Activated CD8-positive, alpha-beta T cell treated with anti-CD3 and anti-CD28 coated beads, Interleukin-2, amount 10 ng/mL, durations not matched to agents 7 days and 5 days (primary cell): ENCODE data around the gene MFF. TPM values are rescaled to one million over a fixed set of nuclear protein-coding genes. Genes with fewer than 3 reads are reported as not detected.

Experiments
- ATAC-seq: fragments of 150-1000 bp; cut with Tn5 transposase; one replicate; pipeline ENCODE4 v1.10.0; 2021; ENCODE audit warnings: moderate library complexity
- CTCF ChIA-PET: fragments of 350-600 bp; sonication (Branson Sonifier 250); formaldehyde crosslinking; loops from one replicate; lab custom pipeline; 2021; ENCODE audit warnings: antibody characterized with exemption; lab: Charles Lee
- POLR2A ChIA-PET: fragments of 350-600 bp; sonication (Branson Sonifier 250); formaldehyde crosslinking; loops from one replicate; lab custom pipeline; 2021; ENCODE audit warnings: antibody characterized with exemption; lab: Charles Lee
- DNase-seq: peaks from one replicate; pipeline ENCODE4 v3.0.0-alpha.2; 2020
- H3K27ac Mint-ChIP-seq: one replicate; pipeline ENCODE4 v1.8.0; 2021; ENCODE audit warnings: mild to moderate bottlenecking, mixed read lengths
- H3K27me3 Mint-ChIP-seq: one replicate; pipeline ENCODE4 v1.8.0; 2021; ENCODE audit warnings: low read depth, mixed read lengths
- H3K36me3 Mint-ChIP-seq: one replicate; pipeline ENCODE4 v1.8.0; 2021; ENCODE audit warnings: low read depth, mixed read lengths
- H3K4me1 Mint-ChIP-seq: one replicate; pipeline ENCODE4 v1.8.0; 2021; ENCODE audit warnings: low read depth, mixed read lengths
- H3K4me3 Mint-ChIP-seq: one replicate; pipeline ENCODE4 v1.8.0; 2021; ENCODE audit warnings: mild to moderate bottlenecking, mixed read lengths
- H3K9me3 Mint-ChIP-seq: one replicate; pipeline ENCODE4 v1.8.0; 2022; ENCODE audit warnings: mixed read lengths; ENCODE audit not compliant: insufficient read depth
- total RNA-seq, 2 experiments: library from RNA; stranded (reverse); gene quantifications; one replicate each; pipeline ENCODE4 v1.2.3, GENCODE V29; 2021

Gene MFF
- total RNA-seq, 2 experiments from 2014 or later: 64.5 to 68.3 TPM

GRCh38 chr2:227311861-227312506 lies 13.1 kb upstream of the MFF start:
- ChIA-PET CTCF (no interaction called here), POLR2A (no interaction called here)
- ATAC-seq (no peak), DNase-seq (no peak)
- no peaks in the 10 kb centered on the region for H3K9me3 Mint-ChIP-seq
- no peaks in the 10 kb centered on the region for H3K36me3 Mint-ChIP-seq
- peaks cover 2% of the 10 kb centered on the region for H3K27me3 Mint-ChIP-seq
- no peak overlapping the region for H3K27ac Mint-ChIP-seq
- H3K4me3 Mint-ChIP-seq: no peak overlapping the region
- H3K4me1 Mint-ChIP-seq: no peaks in the 10 kb centered on the region

- ATAC-seq: no peak
- no peaks in the 10 kb centered on the region for H3K36me3 Mint-ChIP-seq
- H3K4me1 Mint-ChIP-seq: no peaks in the 10 kb centered on the region
- no peak overlapping the region for H3K27ac Mint-ChIP-seq
- no peaks in the 10 kb centered on the region for H3K9me3 Mint-ChIP-seq
- H3K4me3 Mint-ChIP-seq: no peak overlapping the region
- POLR2A ChIA-PET: no interaction called here
- CTCF ChIA-PET: no interaction called here
- DNase-seq: no peak
- peaks cover 6% of the 10 kb centered on the region for H3K27me3 Mint-ChIP-seq
These were observed 12.5 kb upstream of the MFF start for GRCh38 chr2:227312579-227312978.

- POLR2A ChIA-PET: no interaction called here
- ATAC-seq (no peak), DNase-seq (no peak)
- H3K4me1 Mint-ChIP-seq: no peaks in the 10 kb centered on the region
- CTCF ChIA-PET: no interaction called here
- H3K27ac Mint-ChIP-seq: no peak overlapping the region
- no peaks in the 10 kb centered on the region for H3K36me3 Mint-ChIP-seq
- peaks cover 11% of the 10 kb centered on the region for H3K27me3 Mint-ChIP-seq
- H3K9me3 Mint-ChIP-seq: no peaks in the 10 kb centered on the region
- H3K4me3 Mint-ChIP-seq: no peak overlapping the region
These were observed 11.7 kb upstream of the MFF start for GRCh38 chr2:227313310-227313709.

DNA sequence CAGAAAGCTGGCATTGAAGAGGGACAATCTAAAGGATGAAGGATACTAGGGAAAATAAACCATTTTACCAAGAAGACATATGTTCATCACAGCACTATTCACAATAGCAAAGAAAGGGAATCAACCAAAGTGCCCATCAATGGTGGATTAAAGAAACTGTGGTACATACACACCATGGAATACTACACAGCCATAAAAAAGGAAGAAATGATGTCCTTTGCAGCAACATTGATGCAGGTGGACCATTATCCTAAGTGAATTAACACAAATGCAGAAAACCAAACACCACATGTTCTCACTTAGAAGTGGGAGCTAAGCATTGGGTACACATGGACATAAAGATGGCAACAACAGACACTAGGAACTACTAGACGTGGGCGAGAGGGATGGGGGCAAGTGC lies 7.2 kb upstream of the MFF start:
- CTCF ChIA-PET: no interaction called here
- POLR2A ChIA-PET: no interaction called here
- H3K36me3 Mint-ChIP-seq: peaks cover 5% of the 10 kb centered on the region
- ATAC-seq (no peak), DNase-seq (no peak)
- peaks cover 18% of the 10 kb centered on the region for H3K9me3 Mint-ChIP-seq
- no peak overlapping the region for H3K4me3 Mint-ChIP-seq
- H3K27ac Mint-ChIP-seq: no peak overlapping the region
- H3K4me1 Mint-ChIP-seq: peaks cover 3% of the 10 kb centered on the region
- peaks cover 13% of the 10 kb centered on the region for H3K27me3 Mint-ChIP-seq

DNA sequence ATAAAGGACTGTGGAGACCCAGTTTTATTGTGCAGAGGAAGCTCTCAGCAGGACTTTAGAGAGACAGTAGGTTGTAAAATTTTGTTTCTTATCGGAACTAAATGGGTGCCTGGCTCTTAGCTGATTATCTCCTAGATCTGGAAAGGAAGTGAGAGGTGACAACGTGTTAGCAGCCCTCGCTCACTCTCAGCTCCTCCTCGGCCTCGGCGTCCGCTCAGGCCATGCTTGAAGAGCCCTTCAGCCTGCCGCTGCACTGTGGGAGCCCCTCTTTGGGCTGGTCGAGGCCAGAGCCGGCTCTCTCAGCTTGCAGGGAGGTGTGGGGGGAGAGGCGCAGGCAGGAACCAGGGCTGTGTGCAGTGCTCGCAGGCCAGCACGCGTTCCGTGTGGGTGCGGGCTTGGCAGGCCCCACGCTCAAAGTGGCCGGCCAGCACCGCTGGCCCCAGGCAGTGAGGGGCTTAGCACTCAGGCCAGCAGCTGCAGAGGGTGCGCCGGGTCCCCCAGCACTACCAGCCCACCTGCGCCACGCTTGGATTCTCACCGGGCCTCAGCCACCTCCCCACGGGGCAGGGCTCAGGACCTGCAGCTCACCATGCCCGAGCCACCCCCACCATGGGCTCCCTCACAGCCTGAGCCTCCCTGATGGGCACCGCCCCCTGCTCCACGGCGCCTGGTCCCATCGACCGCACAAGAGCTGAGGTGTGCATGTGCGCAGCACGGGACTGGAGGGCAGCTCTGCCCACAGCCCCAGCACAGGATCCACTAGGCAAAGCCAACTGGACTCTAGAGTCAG lies 4.6 kb upstream of the MFF start:
- Mint-ChIP-seq H3K36me3 (peaks cover 13% of the 10 kb centered on the region), H3K27ac (no peak overlapping the region), H3K9me3 (peaks cover 22% of the 10 kb centered on the region), H3K4me1 (peaks cover 22% of the 10 kb centered on the region), H3K27me3 (peaks cover 15% of the 10 kb centered on the region), H3K4me3 (no peak overlapping the region)
- POLR2A ChIA-PET: no interaction called here
- CTCF ChIA-PET: no interaction called here
- ATAC-seq (no peak), DNase-seq (no peak)

GRCh38 chr2:227322530-227323205 lies 2.4 kb upstream of the MFF start:
- peaks cover 35% of the 10 kb centered on the region for H3K4me1 Mint-ChIP-seq
- no peak overlapping the region for H3K27ac Mint-ChIP-seq
- ChIA-PET POLR2A (no interaction called here), CTCF (interaction anchor here (1.7 kb wide), 1 partner anchor 84 kb away, joined by 5 read pairs; no protein-coding TSS in a partner anchor)
- peaks cover 22% of the 10 kb centered on the region for H3K9me3 Mint-ChIP-seq
- DNase-seq (no peak), ATAC-seq (no peak)
- H3K4me3 Mint-ChIP-seq: no peak overlapping the region
- H3K27me3 Mint-ChIP-seq: peaks cover 8% of the 10 kb centered on the region
- peaks cover 13% of the 10 kb centered on the region for H3K36me3 Mint-ChIP-seq

DNA sequence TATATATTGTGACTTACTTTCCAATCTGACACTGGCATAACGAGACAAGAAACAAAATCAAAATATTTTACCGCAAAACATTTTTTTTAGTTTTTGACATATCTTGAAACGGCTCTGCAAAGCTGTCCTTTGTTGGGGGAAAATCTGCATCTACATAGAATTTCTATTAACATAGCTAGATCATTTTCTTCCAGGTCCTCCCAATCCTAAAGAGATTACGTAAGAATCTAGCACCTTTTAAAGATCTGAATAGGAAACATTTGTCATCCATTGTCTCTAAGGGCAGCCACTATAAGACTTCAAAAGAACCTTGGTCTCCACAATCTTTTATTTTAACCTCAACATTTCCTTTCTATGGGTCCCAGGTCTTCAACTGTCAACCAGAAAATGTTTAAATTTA lies 1.2 kb upstream of the MFF start:
- ChIA-PET CTCF (interaction anchor here (1.3 to 1.7 kb wide), 2 partner anchors 82 to 85 kb away, joined by 3 to 5 read pairs; no protein-coding TSS in a partner anchor), POLR2A (no interaction called here)
- H3K4me1 Mint-ChIP-seq: peaks cover 39% of the 10 kb centered on the region

DNA sequence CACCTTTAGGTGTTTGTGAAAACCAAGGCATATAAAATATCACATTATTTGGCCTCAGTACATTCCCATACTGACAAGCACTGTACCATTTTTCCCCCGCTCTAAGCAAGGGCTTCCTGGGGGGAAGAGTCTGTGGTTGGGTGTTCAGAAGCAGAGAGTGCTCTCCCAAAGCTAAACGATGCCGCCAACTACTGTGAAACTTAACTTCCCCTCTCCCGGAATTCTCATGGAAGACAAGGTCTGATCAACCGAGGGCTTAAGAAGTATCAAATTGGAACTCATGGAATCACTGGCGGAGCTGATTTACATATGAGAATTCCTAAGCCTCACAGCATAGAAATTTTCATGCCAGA lies 433 bp upstream of the MFF start:
- POLR2A ChIA-PET: interaction anchor here (0.9 kb wide), 1 partner anchor 11 kb away, joined by 3 read pairs; no protein-coding TSS in a partner anchor
- Mint-ChIP-seq H3K36me3 (peaks cover 18% of the 10 kb centered on the region), H3K27me3 (peaks cover 4% of the 10 kb centered on the region), H3K4me1 (peaks cover 39% of the 10 kb centered on the region), H3K4me3 (peak overlapping the region; percentile 92), H3K27ac (peak overlapping the region; percentile 75), H3K9me3 (peaks cover 22% of the 10 kb centered on the region)
- ATAC-seq (peak; percentile 13), DNase-seq (no peak)
- CTCF ChIA-PET: interaction anchor here (1.3 kb wide), 1 partner anchor 81 kb away, joined by 3 read pairs; no protein-coding TSS in a partner anchor

More for the DNA sequence above, 1.2 kb upstream of the MFF start:
- DNase-seq (no peak), ATAC-seq (no peak)
- H3K36me3 Mint-ChIP-seq: peaks cover 13% of the 10 kb centered on the region
- H3K4me3 Mint-ChIP-seq: peak overlapping the region; percentile 92
- H3K27ac Mint-ChIP-seq: no peak overlapping the region
- peaks cover 4% of the 10 kb centered on the region for H3K27me3 Mint-ChIP-seq
- peaks cover 22% of the 10 kb centered on the region for H3K9me3 Mint-ChIP-seq

- Mint-ChIP-seq H3K4me1 (peaks cover 42% of the 10 kb centered on the region), H3K36me3 (peaks cover 22% of the 10 kb centered on the region), H3K27ac (peak overlapping the region; percentile 95), H3K4me3 (peak overlapping the region; percentile 92), H3K27me3 (peaks cover 4% of the 10 kb centered on the region), H3K9me3 (peaks cover 18% of the 10 kb centered on the region)
- no peak for DNase-seq
- ATAC-seq: no peak
- POLR2A ChIA-PET: no interaction called here
- CTCF ChIA-PET: interaction anchor here (0.8 kb wide), 1 partner anchor 102 kb away, joined by 3 read pairs; no protein-coding TSS in a partner anchor
These were observed 766 bp downstream of the MFF start for GRCh38 chr2:227325839-227326195.

GRCh38 chr2:227326783-227327182 lies 1.7 kb downstream of the MFF start:
- DNase-seq: no peak
- peak overlapping the region; percentile 10 for H3K4me3 Mint-ChIP-seq
- peaks cover 42% of the 10 kb centered on the region for H3K4me1 Mint-ChIP-seq
- H3K36me3 Mint-ChIP-seq: peaks cover 28% of the 10 kb centered on the region
- ChIA-PET POLR2A (no interaction called here), CTCF (no interaction called here)
- no peak for ATAC-seq
- no peak overlapping the region for H3K27ac Mint-ChIP-seq
- H3K9me3 Mint-ChIP-seq: peaks cover 13% of the 10 kb centered on the region
- peaks cover 4% of the 10 kb centered on the region for H3K27me3 Mint-ChIP-seq

- Mint-ChIP-seq H3K4me3 (no peak overlapping the region), H3K27me3 (no peaks in the 10 kb centered on the region), H3K4me1 (peaks cover 2% of the 10 kb centered on the region), H3K9me3 (no peaks in the 10 kb centered on the region), H3K36me3 (peaks cover 62% of the 10 kb centered on the region), H3K27ac (no peak overlapping the region)
- POLR2A ChIA-PET: interaction anchor here (0.8 kb wide), 1 partner anchor 11 kb away, joined by 3 read pairs; the partner anchor contains the start of gene MFF
- no peak for ATAC-seq
- CTCF ChIA-PET: interaction anchor here (1.2 to 3.5 kb wide), 2 partner anchors 12 to 97 kb away, joined by 4 to 10 read pairs; no protein-coding TSS in a partner anchor
- no peak for DNase-seq
These were observed 10.7 kb downstream of the MFF start for GRCh38 chr2:227335713-227336112.
